ENCODE results near the gene NELFCD. TPM values are rescaled to one million over a fixed set of nuclear protein-coding genes. Genes with fewer than 3 reads are reported as not detected.

Gene NELFCD
- total and polyA plus RNA-seq, 9 of the 15 experiments (the other 6 are each of a cell fraction or from before 2014, with no cell fraction given) = 11.7 to 163 (median 96.5) TPM

- TF ChIP-seq ZFX (CRISPR knock-in tag; IDR thresholded peaks at IDR 0.05) (peak; percentile 94), RHOXF2B (CRISPR knock-in tag; conservative IDR thresholded peaks at IDR 0.05) (no peak), HDAC6 (IDR thresholded peaks at IDR 0.05; ENCODE audit: low read depth, low read length) (no peak), STAT5B (CRISPR knock-in tag; IDR thresholded peaks at IDR 0.05) (no peak), HOMEZ (CRISPR knock-in tag; IDR thresholded peaks at IDR 0.05) (no peak), POLR2H (tag; IDR thresholded peaks at IDR 0.05; ENCODE audit: low read depth) (no peak; the same call in 1 of the 2 replicates), HDAC1 (IDR thresholded peaks at IDR 0.05) (peak in 1 of 2 experiments; percentile 65; a peak in 1 of 4 replicates), ARID2 (IDR thresholded peaks at IDR 0.05) (no peak), ETV1 (tag; conservative IDR thresholded peaks at IDR 0.05; ENCODE audit: low read depth) (peak; percentile 56), CUX1 (CRISPR knock-in tag; IDR thresholded peaks at IDR 0.05) (no peak), BCL6 (CRISPR knock-in tag; IDR thresholded peaks at IDR 0.05) (no peak), ZNF134 (CRISPR knock-in tag; conservative IDR thresholded peaks at IDR 0.05) (no peak), MAX (CRISPR knock-in tag; IDR thresholded peaks at IDR 0.05) (peak; percentile 73), JUND (IDR thresholded peaks at IDR 0.05; ENCODE audit: borderline replicate concordance, low read depth, low read length) (no peak), JUND (tag; IDR thresholded peaks at IDR 0.05; ENCODE audit: borderline replicate concordance, low read depth, low read length) (no peak), TFAP4 (CRISPR knock-in tag; IDR thresholded peaks at IDR 0.05; ENCODE audit: borderline replicate concordance) (peak; percentile 35; the same call in 1 of the 2 replicates), LCOR (CRISPR knock-in tag; IDR thresholded peaks at IDR 0.05) (peak; percentile 12; the same call in 1 of the 2 replicates), HNRNPL (IDR thresholded peaks at IDR 0.05; ENCODE audit: low read depth, low read length) (no peak), TGIF2 (CRISPR knock-in tag; IDR thresholded peaks at IDR 0.05) (no peak), ETV6 (IDR thresholded peaks at IDR 0.05; ENCODE audit: borderline replicate concordance in 1 of 2, low read depth in 2 of 2, low read length in 1 of 2) (no peak), ETV6 (CRISPR knock-in tag; IDR thresholded peaks at IDR 0.05; ENCODE audit: borderline replicate concordance) (0 out of 2 replicates have a peak, but pooled peaks have one; percentile 79)
Observed at GRCh38 chr20:59042151-59042795, 61.2 kb downstream of the NELFCD start, which contains the start of gene PRELID3B (continued).
